ENCODE data around the gene HABP2.

The HABP2 gene

DNA sequence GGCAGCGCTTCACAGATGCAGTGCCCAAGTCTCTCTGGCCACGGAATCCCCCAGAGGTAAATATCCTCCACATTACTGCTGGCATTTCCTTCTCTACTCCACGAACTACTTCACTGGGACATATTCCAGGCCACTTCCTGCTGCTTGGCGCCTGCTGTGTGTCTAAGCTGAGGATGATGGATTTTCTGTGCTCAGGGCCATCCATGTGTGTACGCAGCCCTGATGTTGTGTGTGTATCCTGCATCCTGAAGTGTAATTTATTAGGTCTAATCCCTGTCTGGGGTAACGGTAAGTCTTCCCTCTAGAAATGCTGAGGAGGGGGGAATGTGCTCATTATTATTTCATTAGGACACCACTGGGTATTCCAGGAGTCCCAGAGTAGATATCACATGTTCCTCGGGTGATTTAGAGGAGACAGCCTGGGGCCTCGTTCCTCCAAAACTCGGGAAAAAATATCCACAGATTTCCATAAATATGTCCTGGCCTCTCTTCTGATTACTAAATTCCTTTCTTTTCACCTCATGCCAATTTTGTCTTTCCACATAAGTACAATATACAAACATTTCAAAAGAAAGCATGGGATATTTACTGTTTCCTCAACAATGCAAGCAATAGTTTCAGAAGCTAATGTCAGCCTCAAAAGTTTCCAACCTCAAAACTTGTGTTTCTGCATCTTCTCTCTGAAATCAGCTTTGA is 25.5 kb upstream of the HABP2 start:
- DNase-seq, result no peak

DNA sequence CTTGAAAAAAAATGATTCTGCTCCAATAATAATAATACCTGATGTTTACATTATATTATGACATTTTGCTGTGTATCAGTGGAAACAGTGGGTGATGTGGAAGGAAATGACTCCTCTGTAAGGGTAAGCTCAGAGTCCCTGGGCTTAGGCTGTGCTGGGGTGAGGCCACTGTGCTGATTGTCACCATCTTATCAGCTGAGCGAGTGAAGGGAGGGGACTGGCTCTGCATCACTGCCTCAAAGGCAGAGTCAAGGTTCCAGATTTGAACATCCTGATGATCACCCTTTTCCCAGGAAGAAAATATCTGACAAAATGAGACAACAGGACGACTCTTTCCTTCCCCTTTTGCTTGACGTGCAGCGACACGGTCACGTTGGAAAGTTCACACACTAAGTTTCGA is 24.0 kb upstream of the HABP2 start:
- DNase-seq, result no peak

DNA sequence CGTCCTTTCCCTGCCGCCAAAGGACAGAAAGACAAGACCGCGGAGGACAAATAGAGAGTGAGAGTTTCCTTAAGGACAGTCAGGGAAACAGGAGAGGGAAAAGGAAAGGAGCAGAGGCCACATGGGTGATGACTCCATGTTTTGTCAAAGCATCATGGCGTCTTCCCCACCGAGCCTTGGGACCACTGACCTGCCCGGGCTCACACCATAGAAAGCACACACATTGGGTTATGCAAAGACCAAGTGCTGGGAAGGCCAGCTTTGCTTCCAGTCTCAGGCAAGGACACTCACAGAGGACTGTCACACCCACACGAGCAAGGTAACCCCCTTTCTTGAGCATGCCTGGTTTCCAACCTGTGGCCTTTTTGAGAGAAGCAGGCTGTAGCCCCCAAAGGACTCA is 23.3 kb upstream of the HABP2 start:
- no peak for DNase-seq

DNA sequence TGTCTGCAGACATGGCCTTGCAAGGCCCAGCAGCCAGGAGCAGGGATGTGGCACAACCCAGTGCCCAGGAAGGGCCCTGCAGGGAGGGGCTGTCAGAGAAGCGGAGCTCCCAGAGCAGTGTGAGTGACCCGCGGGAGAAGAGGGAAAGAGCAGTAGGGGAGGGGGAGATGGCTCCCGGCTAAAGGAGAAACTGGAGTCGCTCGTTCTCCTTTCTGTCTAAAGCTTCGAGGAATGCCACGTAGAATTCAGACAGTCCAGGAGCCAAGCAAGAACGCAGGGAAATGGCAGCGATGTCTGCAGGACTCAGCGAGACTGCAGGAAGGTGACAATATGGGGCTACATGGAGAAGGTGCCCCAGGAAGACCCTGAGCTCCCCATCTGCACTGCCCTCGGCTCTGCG is 22.4 kb upstream of the HABP2 start:
- DNase-seq, result no peak

DNA sequence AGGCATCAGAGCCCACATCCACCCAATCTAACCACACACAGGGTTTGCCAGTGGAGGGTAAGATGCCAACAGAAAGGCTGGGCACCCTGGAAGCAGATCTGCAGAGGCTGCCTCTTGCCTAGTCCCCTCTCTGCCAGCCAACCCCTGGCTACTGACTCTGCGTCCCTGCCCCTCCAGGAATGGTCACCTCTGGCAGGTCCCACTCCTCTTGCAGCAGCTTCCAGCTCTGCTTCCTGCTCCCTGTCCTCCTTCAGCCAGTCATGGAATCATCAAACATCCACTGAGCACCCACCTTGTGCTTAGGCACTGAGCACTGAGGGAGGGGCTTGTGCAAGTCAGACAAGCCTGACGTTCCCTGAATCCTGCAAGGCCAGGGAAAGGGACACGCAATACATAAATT is 20.1 kb upstream of the HABP2 start:
- DNase-seq, result no peak

DNA sequence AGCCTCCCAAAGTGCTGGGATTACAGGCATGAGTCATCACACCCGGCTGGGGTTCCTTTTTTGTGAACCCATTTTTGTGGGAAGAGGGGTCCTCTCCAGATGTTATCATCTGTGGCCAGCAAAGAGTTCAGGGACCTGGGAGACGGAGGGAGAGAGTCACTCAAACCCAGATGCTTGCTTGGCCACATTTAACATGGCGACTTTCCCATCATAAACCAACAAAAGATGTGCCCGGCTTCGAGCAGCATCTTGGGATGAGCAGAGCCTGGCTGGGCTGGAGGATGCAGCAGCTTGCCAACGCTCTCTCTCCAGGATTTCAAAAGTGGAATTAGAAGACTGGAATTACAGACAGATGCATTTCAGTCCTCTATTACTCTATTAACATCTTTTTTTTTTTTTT is 19.1 kb upstream of the HABP2 start:
- DNase-seq, result no peak

DNA sequence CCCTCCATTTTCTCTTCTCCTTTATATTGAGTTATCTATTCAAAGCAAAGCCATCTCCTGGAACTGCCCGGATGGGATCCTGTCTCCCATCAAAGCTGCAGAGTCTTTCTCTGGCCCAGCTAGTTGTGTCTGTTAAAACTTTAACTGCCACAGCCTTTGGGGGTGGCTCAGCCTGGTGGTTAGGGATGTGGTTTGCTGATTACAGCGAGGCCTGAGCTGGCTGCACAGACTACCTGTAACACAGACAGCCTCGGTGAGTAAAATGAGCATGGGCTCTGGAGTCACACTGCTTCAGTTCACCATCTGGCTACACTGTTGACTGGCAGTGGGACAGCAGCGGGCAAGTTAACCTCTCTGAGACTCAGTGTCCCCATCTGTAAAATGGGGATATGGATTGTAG is 18.4 kb upstream of the HABP2 start:
- DNase-seq, result no peak

DNA sequence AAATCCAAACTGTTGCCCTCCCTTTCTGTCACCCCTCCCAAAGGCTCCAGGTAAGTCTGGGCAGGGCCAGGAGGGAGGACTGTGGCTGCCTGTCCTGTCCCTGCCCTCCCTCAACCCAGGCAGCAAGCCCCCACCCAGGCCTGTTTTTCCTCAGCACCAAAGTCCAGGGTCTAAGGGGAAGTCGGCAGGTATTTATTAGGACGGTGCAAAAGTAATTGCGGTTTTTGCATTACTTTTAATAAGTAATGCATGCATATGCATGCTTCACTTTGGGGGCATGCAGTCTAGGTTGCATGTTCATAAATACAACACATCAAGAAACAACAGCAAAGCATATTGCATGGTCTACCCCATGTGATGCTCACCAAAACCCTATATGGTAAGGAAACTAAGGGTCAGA is 15.2 kb upstream of the HABP2 start:
- no peak for DNase-seq

- DNase-seq, result no peak
These were observed 14.7 kb upstream of the HABP2 start for GRCh38 chr10:113538151-113538550.

- DNase-seq, result no peak
These were observed 13.1 kb upstream of the HABP2 start for GRCh38 chr10:113539789-113540188.

- DNase-seq, result no peak
These were observed 11.9 kb upstream of the HABP2 start for GRCh38 chr10:113540845-113541548.

GRCh38 chr10:113541549-113541927 is 11.3 kb upstream of the HABP2 start:
- DNase-seq, result no peak

DNA sequence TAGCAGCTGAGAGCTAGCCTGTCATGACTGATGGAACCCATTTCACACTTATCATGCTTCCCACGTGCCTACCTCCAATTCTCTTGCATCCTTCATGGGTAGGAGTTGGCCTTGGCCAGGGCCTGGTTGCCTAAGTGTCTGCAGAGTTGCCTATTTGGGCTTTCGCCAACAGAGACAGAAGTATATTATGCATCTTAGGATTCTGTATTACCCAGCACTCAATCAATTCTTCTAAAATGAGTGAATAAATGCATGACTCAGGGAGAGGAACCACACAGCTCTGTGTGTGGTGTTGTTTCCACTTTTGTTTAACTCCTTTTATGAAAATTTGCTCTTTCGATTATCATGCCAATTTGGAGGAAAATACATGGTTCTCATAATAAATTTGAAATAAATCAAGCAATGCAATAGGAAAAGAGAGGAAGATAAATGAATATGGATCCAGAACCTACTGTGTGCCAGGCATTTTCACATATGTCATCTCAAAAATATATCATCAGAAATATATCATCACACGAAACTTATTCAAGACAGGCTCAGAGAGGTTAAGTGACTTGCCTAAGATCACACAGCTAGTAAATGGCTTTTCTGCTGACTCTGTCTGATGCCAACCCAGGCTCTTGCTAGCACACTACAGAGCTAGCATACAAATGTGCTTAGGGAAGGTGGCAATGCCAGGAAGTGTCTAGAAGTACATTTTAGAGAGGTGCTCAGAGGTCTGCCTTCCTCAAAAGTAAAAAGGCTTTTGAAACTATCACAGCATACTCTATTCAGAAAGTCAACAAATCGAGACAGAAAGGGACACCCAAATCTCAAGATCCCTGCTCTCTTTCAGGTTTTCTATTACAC is 9.5 kb upstream of the HABP2 start:
- DNase-seq, result no peak

DNA sequence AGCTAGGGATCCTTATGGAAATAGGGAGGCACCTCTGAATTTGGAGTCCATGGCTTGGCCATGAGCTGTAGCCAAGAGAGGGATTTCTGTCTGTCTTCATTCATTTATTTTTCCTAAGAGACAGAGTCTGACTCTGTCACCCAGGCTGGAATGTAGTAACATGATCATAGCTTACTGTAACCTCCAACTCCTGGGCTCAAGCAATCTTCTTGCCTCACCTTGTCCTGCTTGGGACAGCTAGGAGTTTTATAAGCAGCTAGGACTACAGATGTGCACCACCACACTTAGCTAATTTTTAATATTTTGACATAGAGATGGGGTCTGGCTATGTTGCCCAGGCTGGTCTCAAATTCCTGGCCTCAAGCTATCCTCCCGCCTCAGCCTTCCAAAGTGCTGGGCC is 8.5 kb upstream of the HABP2 start:
- DNase-seq, result no peak

DNA sequence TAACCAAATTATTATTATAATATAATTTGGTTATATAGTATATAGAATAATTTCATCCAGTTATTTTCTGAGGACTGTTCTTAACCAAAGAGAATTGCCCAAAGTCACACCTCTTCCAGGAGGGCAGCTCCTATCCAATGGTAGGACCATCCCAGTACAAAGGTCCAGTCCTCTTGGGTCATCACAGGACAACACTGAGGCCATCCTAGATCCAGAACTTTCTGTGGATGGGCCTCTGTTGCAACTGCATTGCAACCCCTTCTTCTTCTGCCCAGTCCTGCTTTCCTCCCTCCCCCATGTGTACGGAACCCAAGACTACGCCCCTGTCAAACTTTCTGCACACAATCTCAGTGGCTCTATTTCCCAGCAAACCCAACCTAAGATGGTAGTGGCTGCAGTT is 5.4 kb upstream of the HABP2 start:
- DNase-seq, result no peak

DNA sequence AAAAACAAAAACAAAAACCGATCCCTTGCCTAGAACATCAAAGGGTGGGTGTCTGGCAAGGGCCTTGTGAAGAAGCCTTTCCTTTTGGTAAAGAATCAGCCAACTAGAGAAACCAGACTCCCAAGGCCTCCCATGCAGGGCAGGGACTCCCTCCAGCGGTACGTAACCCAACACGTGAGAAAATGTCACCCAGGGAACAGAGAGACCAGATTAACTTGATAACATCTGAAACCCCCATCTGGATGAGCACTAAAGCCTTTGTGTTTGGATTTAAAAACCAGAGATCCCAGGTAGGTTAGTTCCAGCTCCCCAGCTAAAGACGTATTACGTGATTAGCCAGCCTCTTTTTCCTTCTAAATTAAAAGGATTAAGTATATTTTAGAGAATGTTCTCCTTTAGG is 3.0 kb upstream of the HABP2 start:
- no peak for DNase-seq

GRCh38 chr10:113550365-113550764 is 2.5 kb upstream of the HABP2 start:
- DNase-seq, result no peak

GRCh38 chr10:113552014-113552413 is 839 bp upstream of the HABP2 start:
- no peak for DNase-seq

DNA sequence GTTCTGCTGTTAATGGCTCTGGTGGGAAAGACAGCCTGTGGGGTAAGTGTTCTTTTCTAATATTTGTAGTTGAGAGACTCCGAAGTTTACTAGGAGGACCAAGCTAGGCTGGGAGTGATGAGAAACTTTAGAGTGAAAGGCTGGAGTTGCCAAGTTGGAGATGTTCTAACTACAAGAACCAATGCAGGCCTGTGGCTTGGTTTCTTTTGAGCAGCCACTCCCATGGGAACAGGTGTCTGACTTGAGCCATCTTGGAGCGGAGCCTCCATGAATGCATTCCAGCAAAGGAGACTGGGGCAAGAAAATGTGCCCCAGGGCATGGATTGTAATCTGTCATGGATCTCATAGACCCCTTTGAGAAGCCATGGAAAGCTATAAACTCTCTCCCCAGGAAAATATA is 296 bp downstream of the HABP2 start:
- DNase-seq, result no peak

GRCh38 chr10:113554214-113554613 is 1.4 kb downstream of the HABP2 start:
- no peak for DNase-seq

- DNase-seq, result no peak
These were observed 2.4 kb downstream of the HABP2 start for GRCh38 chr10:113555245-113555644.

GRCh38 chr10:113555751-113556150 is 2.9 kb downstream of the HABP2 start:
- no peak for DNase-seq

DNA sequence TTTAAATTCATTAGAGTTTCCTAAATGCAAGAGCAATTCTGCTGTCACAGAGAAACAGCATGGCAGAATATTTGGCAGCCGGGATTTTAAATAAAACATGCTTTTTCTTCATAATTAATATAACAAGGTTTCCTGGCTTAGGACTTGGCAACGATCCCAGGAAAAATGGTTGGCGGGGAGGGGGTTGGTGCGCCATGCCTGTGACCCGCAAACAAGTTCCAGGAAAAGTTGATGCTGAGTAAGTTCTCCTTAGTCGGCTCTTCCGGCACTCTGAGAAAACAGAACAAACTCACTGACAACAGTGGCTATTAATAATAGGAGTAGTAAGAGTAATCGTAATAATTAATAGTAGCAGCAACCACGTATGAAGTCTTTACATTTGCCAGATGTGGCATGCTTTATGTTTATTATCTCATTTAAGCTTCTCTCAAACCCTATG is 4.6 kb downstream of the HABP2 start:
- no peak for DNase-seq

DNA sequence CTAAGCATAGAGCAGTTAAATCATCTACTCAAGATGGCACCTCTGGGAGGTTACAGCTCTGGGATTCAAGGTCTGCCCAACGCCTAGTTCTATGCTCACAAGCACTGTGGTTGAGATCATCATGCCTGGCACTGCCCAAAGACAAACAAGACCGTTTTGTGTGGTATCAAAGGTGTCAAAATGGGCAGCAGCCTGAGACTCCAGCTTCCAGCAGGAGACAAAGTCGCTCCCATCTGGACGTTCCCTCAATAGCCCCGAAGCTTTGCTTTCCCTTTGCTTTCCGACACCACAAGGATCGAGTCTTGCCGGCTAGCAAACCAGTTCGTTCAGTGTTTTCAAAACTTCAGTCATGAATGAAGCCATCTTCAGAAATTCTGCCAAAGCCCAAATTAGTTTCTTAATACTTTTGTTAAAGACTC is 5.1 kb downstream of the HABP2 start:
- no peak for DNase-seq
